ENCODE data around the gene EYA4.

EYA4 gene

GRCh38 chr6:133355922-133356321 is 114.8 kb downstream of the EYA4 start:
- no peak overlapping the region for H3K27ac ChIP-seq
- TF ChIP-seq, protein P1, sequence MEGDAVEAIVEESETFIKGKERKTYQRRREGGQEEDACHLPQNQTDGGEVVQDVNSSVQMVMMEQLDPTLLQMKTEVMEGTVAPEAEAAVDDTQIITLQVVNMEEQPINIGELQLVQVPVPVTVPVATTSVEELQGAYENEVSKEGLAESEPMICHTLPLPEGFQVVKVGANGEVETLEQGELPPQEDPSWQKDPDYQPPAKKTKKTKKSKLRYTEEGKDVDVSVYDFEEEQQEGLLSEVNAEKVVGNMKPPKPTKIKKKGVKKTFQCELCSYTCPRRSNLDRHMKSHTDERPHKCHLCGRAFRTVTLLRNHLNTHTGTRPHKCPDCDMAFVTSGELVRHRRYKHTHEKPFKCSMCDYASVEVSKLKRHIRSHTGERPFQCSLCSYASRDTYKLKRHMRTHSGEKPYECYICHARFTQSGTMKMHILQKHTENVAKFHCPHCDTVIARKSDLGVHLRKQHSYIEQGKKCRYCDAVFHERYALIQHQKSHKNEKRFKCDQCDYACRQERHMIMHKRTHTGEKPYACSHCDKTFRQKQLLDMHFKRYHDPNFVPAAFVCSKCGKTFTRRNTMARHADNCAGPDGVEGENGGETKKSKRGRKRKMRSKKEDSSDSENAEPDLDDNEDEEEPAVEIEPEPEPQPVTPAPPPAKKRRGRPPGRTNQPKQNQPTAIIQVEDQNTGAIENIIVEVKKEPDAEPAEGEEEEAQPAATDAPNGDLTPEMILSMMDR (IDR thresholded peaks at IDR 0.05), result no peak
- no peak overlapping the region for H3K4me3 ChIP-seq

DNA sequence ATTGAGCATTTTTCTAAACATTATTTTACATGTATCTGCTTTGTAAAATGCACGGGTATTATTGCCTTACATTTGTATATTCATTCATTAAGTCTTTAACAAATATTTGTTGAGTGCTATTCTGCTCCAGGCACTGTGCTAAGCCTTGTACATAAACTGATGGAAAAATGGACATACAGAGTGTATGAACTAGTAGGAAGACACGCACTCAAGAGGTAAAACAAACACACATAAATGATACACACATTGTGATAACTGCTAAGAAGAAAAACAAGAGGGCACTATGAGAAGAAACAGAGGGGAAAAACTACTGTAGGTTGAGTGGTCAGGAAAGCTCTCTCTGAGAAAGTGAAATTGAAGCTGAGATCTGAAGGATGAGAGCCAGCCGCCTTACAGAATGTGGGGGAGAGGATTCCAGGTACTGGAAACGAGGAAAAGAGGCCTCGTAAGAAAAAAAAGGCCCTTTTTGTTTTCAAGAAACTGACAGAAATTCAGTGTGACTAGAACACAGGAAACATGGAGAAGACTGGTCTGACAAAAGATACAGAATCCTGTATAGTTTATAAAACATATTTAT is 117.5 kb downstream of the EYA4 start:
- TF ChIP-seq, protein P1 (IDR thresholded peaks at IDR 0.05), result no peak
- no peak for DNase-seq (ENCODE audit: low spot score)
- H3K4me3 ChIP-seq, result no peak overlapping the region
- H3K27ac ChIP-seq, result no peak overlapping the region

More at GRCh38 chr6:133355922-133356321, 114.8 kb downstream of the EYA4 start:
- no peak for DNase-seq (ENCODE audit: low spot score)

- DNase-seq (ENCODE audit: low spot score), result no peak
- TF ChIP-seq, protein P1 (IDR thresholded peaks at IDR 0.05), result no peak
- H3K27ac ChIP-seq, result no peak overlapping the region
- no peak overlapping the region for H3K4me3 ChIP-seq
Observed at GRCh38 chr6:133359256-133359655, 118.1 kb downstream of the EYA4 start.

- no peak for DNase-seq (ENCODE audit: low spot score)
- Histone ChIP-seq H3K4me3 (no peak overlapping the region), H3K27ac (no peak overlapping the region)
- TF ChIP-seq, protein P1 (IDR thresholded peaks at IDR 0.05), result no peak
Observed at GRCh38 chr6:133359760-133360159, 118.6 kb downstream of the EYA4 start.

- Histone ChIP-seq H3K27ac (no peak overlapping the region), H3K4me3 (no peak overlapping the region)
- DNase-seq (ENCODE audit: low spot score), result no peak
- TF ChIP-seq, protein P1 (IDR thresholded peaks at IDR 0.05), result no peak
Observed at GRCh38 chr6:133360194-133360593, 119.0 kb downstream of the EYA4 start.

- TF ChIP-seq, protein P1 (IDR thresholded peaks at IDR 0.05), result no peak
- Histone ChIP-seq H3K27ac (no peak overlapping the region), H3K4me3 (no peak overlapping the region)
- DNase-seq (ENCODE audit: low spot score), result no peak
Observed at GRCh38 chr6:133362813-133363212, 121.7 kb downstream of the EYA4 start.

DNA sequence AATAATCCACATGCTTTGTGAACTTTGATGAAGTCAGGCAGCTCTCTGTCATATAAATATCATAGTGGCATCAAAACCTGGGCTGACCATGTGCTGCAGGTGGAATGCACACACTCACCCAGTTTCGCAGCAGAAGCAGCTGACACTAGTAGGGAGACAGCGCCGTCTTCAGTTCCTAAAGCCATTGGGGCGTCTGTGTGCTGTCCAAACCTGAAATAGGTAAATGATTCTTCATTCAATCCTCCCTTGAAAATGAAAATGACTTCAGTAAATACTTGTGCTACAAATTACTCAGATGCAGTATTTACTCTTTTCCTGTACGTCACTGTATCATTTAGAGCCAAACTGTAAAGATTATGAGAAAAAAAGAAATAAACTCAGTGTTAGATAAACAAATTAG is 127.5 kb downstream of the EYA4 start:
- TF ChIP-seq, protein P1 (IDR thresholded peaks at IDR 0.05), result no peak

More for the DNA sequence above, 127.5 kb downstream of the EYA4 start:
- Histone ChIP-seq H3K27ac (no peak overlapping the region), H3K4me3 (no peak overlapping the region)
- DNase-seq (ENCODE audit: low spot score), result no peak

Data from coronary artery (tissue), 2 donors.